ENCODE results near the gene KLHL6. TPM values are rescaled to one million over a fixed set of nuclear protein-coding genes. Genes with fewer than 3 reads are reported as not detected.
"Not testable (repeated sequence)": the region's sequence is repeated elsewhere in the genome, so short reads cannot be mapped to it uniquely, and the experiment has no call there.

The KLHL6 gene
- total and polyA plus RNA-seq, 2 of the 13 experiments (the other 11 are each of a cell fraction or from before 2014, with no cell fraction given), result not detected

DNA sequence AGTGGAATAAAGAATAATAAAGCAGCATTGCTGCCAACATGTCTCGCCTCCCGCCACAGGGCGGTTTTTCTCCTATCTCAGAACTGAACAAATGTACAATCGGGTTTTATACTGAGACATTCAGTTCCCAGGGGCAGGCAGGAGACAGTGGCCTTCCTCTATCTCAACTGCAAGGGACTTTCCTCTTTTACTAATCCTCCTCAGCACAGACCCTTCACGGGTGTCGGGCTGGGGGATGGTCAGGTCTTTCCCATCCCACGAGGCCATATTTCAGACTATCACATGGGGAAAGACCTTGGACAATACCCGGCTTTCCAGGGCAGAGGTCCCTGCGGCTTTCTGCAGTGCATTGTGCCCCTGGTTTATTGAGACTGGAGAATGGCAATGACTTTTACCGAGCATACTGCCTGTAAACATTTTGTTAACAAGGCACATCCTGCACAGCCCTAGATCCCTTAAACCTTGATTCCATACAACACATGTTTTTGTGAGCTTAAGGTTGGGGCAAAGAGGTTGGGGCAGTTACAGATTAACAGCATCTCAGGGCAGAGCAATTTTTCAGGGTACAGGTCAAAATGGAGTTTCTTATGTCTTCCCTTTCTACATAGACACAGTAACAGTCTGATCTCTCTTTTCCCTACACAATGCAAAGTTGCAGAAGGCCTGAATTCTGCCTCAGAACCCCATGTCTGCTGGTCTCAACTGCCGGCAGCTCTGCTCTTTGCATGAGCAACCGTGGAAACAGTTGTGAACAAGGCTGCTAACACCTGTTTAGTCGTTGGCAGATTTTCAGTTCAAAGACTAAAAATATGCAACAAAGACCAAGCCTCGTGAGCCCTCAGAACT lies 44.0 kb downstream of the KLHL6 start:
- BruUV-seq (replicated peaks); H3K79me2 ChIP-seq (ENCODE audit: insufficient read depth, low read length); in situ Hi-C loops (cut with HindIII; ENCODE audit: extremely low pct_ligation_motif_present, low pct_unique_long_range_greater_than_20kb); FAIRE-seq; H3K36me3 ChIP-seq (replicated peaks in 1 of 2; ENCODE audit: control insufficient read depth in 1 of 2, insufficient read depth in 2 of 2, low read length in 2 of 2); POLR2A ChIA-PET; H4K20me1 ChIP-seq (ENCODE audit: insufficient read depth, low read length); CTCF ChIA-PET (ENCODE audit: low intra/inter-chr PET ratio, low total read pairs); intact Hi-C loops (cut with micrococcal nuclease; ENCODE audit: unreplicated experiment); H3K9me3 ChIP-seq (ENCODE audit: low read length); DNase-seq (ENCODE audit: low spot score); H3K27me3 ChIP-seq (ENCODE audit: control insufficient read depth in 1 of 2, insufficient read depth in 2 of 2, low read length in 2 of 2); TF ChIP-seq SOX6 (IDR thresholded peaks at IDR 0.05): not testable (repeated sequence)
- Histone ChIP-seq H3K4me1 (ENCODE audit: insufficient read depth, low read length) (peaks cover 24% of the 10 kb centered on the region), H3K4me3 (replicated peaks in 1 of 3; ENCODE audit: insufficient read depth in 1 of 3, low read depth in 2 of 3, low read length in 3 of 3) (peak overlapping the region in 2 of 3 experiments; percentile 29 to 35; a peak in 2 of 6 replicates), H3K27ac (ENCODE audit: extremely low read length, insufficient read depth, low read length) (peak overlapping the region; percentile 64), H3K9ac (ENCODE audit: insufficient read depth, low read depth, low read length) (peak overlapping the region; percentile 12; the same call in 1 of the 2 replicates), H2AFZ (ENCODE audit: low read length) (peak overlapping the region; percentile 95), H3K4me2 (ENCODE audit: low read depth, low read length) (peak overlapping the region; percentile 70)
- TF ChIP-seq ARNTL (CRISPR knock-in tag; IDR thresholded peaks at IDR 0.05) (0 out of 2 replicates have a peak, but pooled peaks have one; percentile 40), SPEN (CRISPR knock-in tag; IDR thresholded peaks at IDR 0.05; ENCODE audit: low read depth) (peak; percentile 20; the same call in 1 of the 2 replicates), ZNF292 (CRISPR knock-in tag; IDR thresholded peaks at IDR 0.05; ENCODE audit: borderline replicate concordance, low read depth) (0 out of 2 replicates have a peak, but pooled peaks have one; percentile 17), ZNF766 (CRISPR knock-in tag; IDR thresholded peaks at IDR 0.05; ENCODE audit: borderline replicate concordance) (0 out of 2 replicates have a peak, but pooled peaks have one; percentile 25), SAP130 (CRISPR knock-in tag; IDR thresholded peaks at IDR 0.05; ENCODE audit: low read depth) (0 out of 2 replicates have a peak, but pooled peaks have one; percentile 19), SOX6 (CRISPR knock-in tag; IDR thresholded peaks at IDR 0.05) (peak; percentile 23; the same call in 1 of the 2 replicates), SALL1 (CRISPR knock-in tag; IDR thresholded peaks at IDR 0.05) (0 out of 2 replicates have a peak, but pooled peaks have one; percentile 22), RXRB (CRISPR knock-in tag; IDR thresholded peaks at IDR 0.05; ENCODE audit: borderline replicate concordance) (0 out of 2 replicates have a peak, but pooled peaks have one; percentile 29), ZNF605 (CRISPR knock-in tag; IDR thresholded peaks at IDR 0.05) (0 out of 2 replicates have a peak, but pooled peaks have one; percentile 46)
- TF ChIP-seq, protein P1, sequence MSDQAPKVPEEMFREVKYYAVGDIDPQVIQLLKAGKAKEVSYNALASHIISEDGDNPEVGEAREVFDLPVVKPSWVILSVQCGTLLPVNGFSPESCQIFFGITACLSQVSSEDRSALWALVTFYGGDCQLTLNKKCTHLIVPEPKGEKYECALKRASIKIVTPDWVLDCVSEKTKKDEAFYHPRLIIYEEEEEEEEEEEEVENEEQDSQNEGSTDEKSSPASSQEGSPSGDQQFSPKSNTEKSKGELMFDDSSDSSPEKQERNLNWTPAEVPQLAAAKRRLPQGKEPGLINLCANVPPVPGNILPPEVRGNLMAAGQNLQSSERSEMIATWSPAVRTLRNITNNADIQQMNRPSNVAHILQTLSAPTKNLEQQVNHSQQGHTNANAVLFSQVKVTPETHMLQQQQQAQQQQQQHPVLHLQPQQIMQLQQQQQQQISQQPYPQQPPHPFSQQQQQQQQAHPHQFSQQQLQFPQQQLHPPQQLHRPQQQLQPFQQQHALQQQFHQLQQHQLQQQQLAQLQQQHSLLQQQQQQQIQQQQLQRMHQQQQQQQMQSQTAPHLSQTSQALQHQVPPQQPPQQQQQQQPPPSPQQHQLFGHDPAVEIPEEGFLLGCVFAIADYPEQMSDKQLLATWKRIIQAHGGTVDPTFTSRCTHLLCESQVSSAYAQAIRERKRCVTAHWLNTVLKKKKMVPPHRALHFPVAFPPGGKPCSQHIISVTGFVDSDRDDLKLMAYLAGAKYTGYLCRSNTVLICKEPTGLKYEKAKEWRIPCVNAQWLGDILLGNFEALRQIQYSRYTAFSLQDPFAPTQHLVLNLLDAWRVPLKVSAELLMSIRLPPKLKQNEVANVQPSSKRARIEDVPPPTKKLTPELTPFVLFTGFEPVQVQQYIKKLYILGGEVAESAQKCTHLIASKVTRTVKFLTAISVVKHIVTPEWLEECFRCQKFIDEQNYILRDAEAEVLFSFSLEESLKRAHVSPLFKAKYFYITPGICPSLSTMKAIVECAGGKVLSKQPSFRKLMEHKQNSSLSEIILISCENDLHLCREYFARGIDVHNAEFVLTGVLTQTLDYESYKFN (CRISPR knock-in tag; conservative IDR thresholded peaks at IDR 0.05), result peak; percentile 45; the same call in 1 of the 2 replicates
- TF ChIP-seq, protein P2, sequence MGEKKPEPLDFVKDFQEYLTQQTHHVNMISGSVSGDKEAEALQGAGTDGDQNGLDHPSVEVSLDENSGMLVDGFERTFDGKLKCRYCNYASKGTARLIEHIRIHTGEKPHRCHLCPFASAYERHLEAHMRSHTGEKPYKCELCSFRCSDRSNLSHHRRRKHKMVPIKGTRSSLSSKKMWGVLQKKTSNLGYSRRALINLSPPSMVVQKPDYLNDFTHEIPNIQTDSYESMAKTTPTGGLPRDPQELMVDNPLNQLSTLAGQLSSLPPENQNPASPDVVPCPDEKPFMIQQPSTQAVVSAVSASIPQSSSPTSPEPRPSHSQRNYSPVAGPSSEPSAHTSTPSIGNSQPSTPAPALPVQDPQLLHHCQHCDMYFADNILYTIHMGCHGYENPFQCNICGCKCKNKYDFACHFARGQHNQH (CRISPR knock-in tag; IDR thresholded peaks at IDR 0.05), result peak; percentile 24; the same call in 1 of the 2 replicates
- ATAC-seq, result peak; percentile 79
- 24% methylated on average over 12 of the region's 14 CpGs for WGBS (ENCODE audit: low lambda C conversion rate)

Measured in HepG2 (cell line).